Measurements from ENCODE around the gene XPNPEP2.

The XPNPEP2 gene

GRCh38 chrX:129772796-129773431 lies 34.1 kb downstream of the XPNPEP2 start:
- Mint-ChIP-seq H3K4me1 (ENCODE audit: low read depth) (peaks cover 57% of the 10 kb centered on the region), H3K9me3 (no peaks in the 10 kb centered on the region), H3K4me3 (peak overlapping the region; percentile 36)

GRCh38 chrX:129773649-129774458 lies 35.1 kb downstream of the XPNPEP2 start:
- Mint-ChIP-seq H3K9me3 (no peaks in the 10 kb centered on the region), H3K27me3 (ENCODE audit: low read depth) (no peaks in the 10 kb centered on the region), H3K4me1 (ENCODE audit: low read depth) (peaks cover 55% of the 10 kb centered on the region), H3K27ac (peak overlapping the region; percentile 97), H3K4me3 (no peak overlapping the region), H3K36me3 (ENCODE audit: low read depth) (peaks cover 2% of the 10 kb centered on the region)

More at GRCh38 chrX:129772796-129773431, 34.1 kb downstream of the XPNPEP2 start:
- no peaks in the 10 kb centered on the region for H3K27me3 Mint-ChIP-seq (ENCODE audit: low read depth)
- peak overlapping the region; percentile 97 for H3K27ac Mint-ChIP-seq
- peaks cover 2% of the 10 kb centered on the region for H3K36me3 Mint-ChIP-seq (ENCODE audit: low read depth)

DNA sequence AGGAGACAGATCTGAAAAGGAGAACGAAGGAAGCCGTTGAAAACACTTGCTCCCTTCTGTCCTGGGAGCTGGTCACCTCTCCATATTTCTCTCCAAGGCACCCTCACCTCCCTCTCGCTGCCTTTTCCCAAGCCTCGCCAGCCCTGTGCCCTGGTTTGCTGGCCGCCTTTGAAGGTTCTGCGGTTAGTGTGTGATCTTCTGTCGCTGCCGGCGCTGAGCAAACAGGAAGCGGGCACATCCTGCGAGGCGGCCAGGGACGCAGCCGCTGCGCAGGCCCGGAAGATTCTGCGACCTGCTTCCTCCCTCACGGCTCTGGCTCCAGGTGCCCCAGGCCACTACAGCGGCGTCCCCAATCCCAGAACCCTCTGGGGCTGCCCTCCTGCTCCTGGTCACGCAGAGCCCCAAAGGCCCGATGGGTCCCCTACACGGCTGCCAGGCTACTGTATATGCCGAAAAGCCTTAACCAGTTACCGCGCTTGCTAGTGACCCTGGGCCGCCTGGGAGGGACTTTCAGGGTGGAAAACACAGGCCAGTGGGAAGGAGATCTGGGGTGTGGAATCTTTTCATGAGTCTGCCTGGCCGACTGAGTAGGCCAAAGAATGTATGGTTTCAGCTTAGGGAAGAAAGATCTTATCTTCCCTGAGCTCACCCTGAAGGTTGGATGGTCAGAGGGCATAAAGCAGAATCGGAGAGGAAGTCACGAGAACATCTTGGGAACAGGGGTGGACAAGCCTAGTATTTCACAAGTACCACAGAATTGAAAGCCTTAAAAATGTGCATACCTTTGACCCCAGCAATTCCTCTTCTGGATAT lies 38.6 kb downstream of the XPNPEP2 start:
- peaks cover 29% of the 10 kb centered on the region for H3K36me3 Mint-ChIP-seq (ENCODE audit: low read depth)
- H3K4me3 Mint-ChIP-seq, result peak overlapping the region; percentile 81

GRCh38 chrX:129779086-129779672 lies 40.4 kb downstream of the XPNPEP2 start:
- H3K36me3 Mint-ChIP-seq (ENCODE audit: low read depth), result peaks cover 47% of the 10 kb centered on the region
- peak overlapping the region; percentile 93 for H3K27ac Mint-ChIP-seq
- peaks cover 48% of the 10 kb centered on the region for H3K4me1 Mint-ChIP-seq (ENCODE audit: low read depth)
- H3K9me3 Mint-ChIP-seq, result no peaks in the 10 kb centered on the region
- peak overlapping the region; percentile 93 for H3K4me3 Mint-ChIP-seq
- no peaks in the 10 kb centered on the region for H3K27me3 Mint-ChIP-seq (ENCODE audit: low read depth)

More for the DNA sequence above, 38.6 kb downstream of the XPNPEP2 start:
- Mint-ChIP-seq H3K27ac (peak overlapping the region; percentile 93), H3K9me3 (no peaks in the 10 kb centered on the region), H3K4me1 (ENCODE audit: low read depth) (peaks cover 40% of the 10 kb centered on the region), H3K27me3 (ENCODE audit: low read depth) (no peaks in the 10 kb centered on the region)

GRCh38 chrX:129779747-129780146 lies 41.0 kb downstream of the XPNPEP2 start, which contains the start of gene SASH3:
Gene SASH3, plus strand, starts transcription at chrX:129779949. Its CDS starts 149 bp downstream, at chrX:129780098.
- Mint-ChIP-seq H3K36me3 (ENCODE audit: low read depth) (peaks cover 51% of the 10 kb centered on the region), H3K27me3 (ENCODE audit: low read depth) (no peaks in the 10 kb centered on the region), H3K4me3 (peak within 1 kb of the TSS; percentile 93), H3K9me3 (no peaks in the 10 kb centered on the region), H3K4me1 (ENCODE audit: low read depth) (peaks cover 48% of the 10 kb centered on the region), H3K27ac (peak within 1 kb of the TSS; percentile 93)

DNA sequence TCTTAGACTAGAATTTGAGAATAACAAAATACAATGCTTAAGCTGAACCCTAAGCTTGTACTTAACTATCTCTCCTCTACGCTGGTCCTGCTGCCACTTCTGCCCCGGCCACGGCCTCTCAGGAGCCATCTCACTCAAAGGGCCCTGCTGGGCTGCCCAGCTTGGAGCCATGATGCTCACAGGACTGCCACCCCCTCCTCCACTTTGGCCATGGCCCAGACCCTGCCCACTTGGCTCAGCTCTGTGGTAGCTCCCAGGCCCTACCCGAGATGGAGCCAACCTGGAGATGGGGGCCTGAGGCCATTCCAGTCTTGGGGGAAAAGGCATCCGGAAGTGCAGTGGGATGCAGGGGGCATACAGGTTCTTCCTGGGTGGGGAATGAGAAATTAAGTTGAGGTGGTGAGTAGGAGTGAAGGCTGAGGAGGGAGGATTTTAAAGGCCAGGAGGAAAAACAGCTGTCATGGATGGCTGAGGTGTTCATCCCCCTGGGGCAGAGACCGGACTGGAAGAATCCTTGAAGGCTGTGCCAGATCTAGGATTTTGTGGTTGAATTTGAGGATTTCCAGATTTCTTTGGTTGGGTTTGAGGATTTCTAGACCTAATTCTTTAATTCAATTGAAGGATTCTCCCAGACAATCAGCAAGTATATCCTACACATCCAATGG lies 41.8 kb downstream of the XPNPEP2 start:
- Mint-ChIP-seq H3K27me3 (ENCODE audit: low read depth) (no peaks in the 10 kb centered on the region), H3K4me3 (peak overlapping the region; percentile 93), H3K36me3 (ENCODE audit: low read depth) (peaks cover 56% of the 10 kb centered on the region), H3K9me3 (no peaks in the 10 kb centered on the region), H3K4me1 (ENCODE audit: low read depth) (peaks cover 46% of the 10 kb centered on the region), H3K27ac (peak overlapping the region; percentile 88)

DNA sequence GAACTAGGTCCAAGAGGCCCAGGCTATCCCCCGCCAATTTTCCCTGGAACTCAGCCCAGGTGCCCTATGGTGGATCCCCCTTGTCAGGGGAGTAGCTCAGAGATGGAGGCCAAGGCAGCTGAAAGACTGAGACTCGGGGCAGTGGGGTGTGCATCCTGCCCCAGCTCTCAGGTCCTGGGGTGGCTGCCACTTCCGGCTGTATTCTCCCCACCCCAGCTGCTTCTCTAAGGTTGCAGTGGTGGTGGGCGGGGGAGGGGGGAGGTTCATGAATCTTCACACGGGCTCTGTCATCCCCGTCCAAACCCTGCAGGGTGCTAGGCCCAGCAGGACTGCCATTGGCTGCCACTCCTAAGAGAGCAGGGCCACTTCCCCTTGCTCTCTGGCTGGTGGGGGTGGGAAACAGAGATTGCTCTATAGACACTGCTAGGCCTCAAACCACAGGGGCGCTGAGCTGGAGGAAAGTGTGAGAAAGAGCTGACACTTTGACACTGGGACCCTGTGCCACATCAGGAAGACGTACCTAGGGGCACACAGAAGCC lies 42.4 kb downstream of the XPNPEP2 start:
- Mint-ChIP-seq H3K4me1 (ENCODE audit: low read depth) (peaks cover 52% of the 10 kb centered on the region), H3K27me3 (ENCODE audit: low read depth) (no peaks in the 10 kb centered on the region), H3K4me3 (peak overlapping the region; percentile 93), H3K9me3 (no peaks in the 10 kb centered on the region), H3K36me3 (ENCODE audit: low read depth) (peaks cover 60% of the 10 kb centered on the region), H3K27ac (peak overlapping the region; percentile 88)

GRCh38 chrX:129781680-129782495 lies 43.1 kb downstream of the XPNPEP2 start:
- Mint-ChIP-seq H3K36me3 (ENCODE audit: low read depth) (peaks cover 64% of the 10 kb centered on the region), H3K27ac (peak overlapping the region; percentile 88), H3K4me1 (ENCODE audit: low read depth) (peaks cover 51% of the 10 kb centered on the region), H3K4me3 (peak overlapping the region; percentile 93), H3K9me3 (no peaks in the 10 kb centered on the region), H3K27me3 (ENCODE audit: low read depth) (no peaks in the 10 kb centered on the region)

DNA sequence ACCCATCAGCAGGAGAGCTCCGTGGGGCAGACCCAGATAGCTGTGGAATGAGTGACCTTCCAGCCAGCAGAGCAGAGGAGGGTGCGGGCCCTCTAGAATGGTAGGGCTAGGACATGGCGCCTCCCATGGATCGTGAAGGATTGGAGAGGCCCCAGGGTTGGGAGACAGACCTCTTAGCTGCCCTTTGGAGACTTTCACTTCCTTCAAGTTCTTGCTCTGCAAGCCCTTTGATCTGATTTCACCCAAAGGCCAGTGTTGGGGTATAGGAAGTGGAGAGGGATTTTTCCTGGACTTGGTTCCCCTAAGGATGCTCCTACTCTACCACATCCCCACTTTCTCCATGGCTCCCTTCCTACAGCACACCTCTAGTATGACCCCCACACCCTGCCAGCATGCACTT lies 43.9 kb downstream of the XPNPEP2 start:
- Mint-ChIP-seq H3K9me3 (no peaks in the 10 kb centered on the region), H3K36me3 (ENCODE audit: low read depth) (peaks cover 72% of the 10 kb centered on the region), H3K4me1 (ENCODE audit: low read depth) (peaks cover 53% of the 10 kb centered on the region), H3K27ac (peak overlapping the region; percentile 73), H3K27me3 (ENCODE audit: low read depth) (no peaks in the 10 kb centered on the region), H3K4me3 (peak overlapping the region; percentile 93)

GRCh38 chrX:129783291-129783713 lies 44.5 kb downstream of the XPNPEP2 start:
- H3K9me3 Mint-ChIP-seq, result no peaks in the 10 kb centered on the region

DNA sequence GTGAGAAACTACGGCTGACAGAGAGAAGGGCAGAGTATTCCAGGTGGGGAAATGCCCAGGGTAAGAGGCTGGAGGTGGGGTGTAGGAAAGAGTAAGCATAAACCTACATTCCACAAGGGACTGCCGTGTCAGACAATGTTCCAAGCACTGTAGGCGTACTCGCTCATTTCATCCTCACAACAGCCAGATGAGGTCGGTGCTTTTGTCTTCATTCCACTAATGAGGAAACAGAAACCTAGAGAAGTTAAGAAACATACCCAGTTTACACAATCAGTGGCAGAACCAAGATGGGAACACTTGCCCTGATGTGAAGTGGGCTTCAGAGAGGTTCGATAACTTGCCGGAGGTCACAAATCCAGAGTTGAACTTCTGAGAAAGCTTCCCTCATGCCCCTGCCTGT lies 45.6 kb downstream of the XPNPEP2 start:
- Mint-ChIP-seq H3K27ac (peak overlapping the region; percentile 73), H3K27me3 (ENCODE audit: low read depth) (no peaks in the 10 kb centered on the region), H3K4me3 (peak overlapping the region; percentile 93), H3K36me3 (ENCODE audit: low read depth) (peaks cover 71% of the 10 kb centered on the region), H3K4me1 (ENCODE audit: low read depth) (peaks cover 44% of the 10 kb centered on the region), H3K9me3 (no peaks in the 10 kb centered on the region)

More at GRCh38 chrX:129783291-129783713, 44.5 kb downstream of the XPNPEP2 start:
- Mint-ChIP-seq H3K4me3 (peak overlapping the region; percentile 93), H3K27me3 (ENCODE audit: low read depth) (no peaks in the 10 kb centered on the region), H3K36me3 (ENCODE audit: low read depth) (peaks cover 72% of the 10 kb centered on the region), H3K27ac (peak overlapping the region; percentile 73), H3K4me1 (ENCODE audit: low read depth) (peaks cover 52% of the 10 kb centered on the region)

DNA sequence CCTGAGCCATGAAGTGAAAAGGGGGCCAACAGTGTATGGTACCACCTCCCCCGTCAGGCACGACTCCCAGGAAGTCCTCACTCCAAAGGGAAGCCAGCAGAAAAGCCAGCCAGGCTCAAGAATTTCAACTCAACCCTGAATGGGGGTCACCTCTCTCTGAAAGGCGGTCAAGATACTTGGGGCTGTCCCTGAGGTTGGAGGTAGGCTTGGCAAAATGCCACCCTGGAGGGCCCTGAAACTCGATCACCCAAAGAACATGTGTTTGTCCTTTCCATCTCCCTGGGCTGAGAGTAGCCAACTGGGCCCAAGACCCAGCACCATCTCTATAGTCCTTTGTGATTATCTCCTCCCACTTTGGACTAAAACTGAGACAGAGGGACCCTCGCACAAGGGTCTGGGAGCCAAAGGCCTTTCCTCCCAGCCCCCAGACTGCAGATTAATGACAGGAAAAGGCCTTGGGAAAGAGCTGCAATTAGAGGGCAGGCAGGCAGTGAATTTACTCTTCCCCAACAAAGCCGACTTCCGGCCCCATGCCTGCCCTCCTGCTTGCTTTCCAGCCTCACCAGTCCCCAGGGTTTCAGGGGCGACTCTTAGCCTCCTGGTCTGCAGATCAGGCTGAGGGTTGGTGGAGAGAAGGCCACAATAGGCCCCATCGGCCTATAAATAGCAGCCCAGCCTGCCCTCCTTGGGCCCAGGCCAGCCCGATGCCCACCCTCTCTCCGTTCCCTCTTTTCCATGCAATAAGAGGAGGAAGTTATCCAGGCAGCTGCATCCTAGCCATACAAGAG lies 46.6 kb downstream of the XPNPEP2 start:
- no peaks in the 10 kb centered on the region for H3K27me3 Mint-ChIP-seq (ENCODE audit: low read depth)
- peaks cover 68% of the 10 kb centered on the region for H3K36me3 Mint-ChIP-seq (ENCODE audit: low read depth)
- peaks cover 42% of the 10 kb centered on the region for H3K4me1 Mint-ChIP-seq (ENCODE audit: low read depth)
- peak overlapping the region; percentile 73 for H3K4me3 Mint-ChIP-seq
- H3K27ac Mint-ChIP-seq, result peak overlapping the region; percentile 57
- no peaks in the 10 kb centered on the region for H3K9me3 Mint-ChIP-seq
